GM18951 (cell line): ENCODE results near the gene EXOC4.
"Not testable (repeated sequence)": the region's sequence is repeated elsewhere in the genome, so short reads cannot be mapped to it uniquely, and the experiment has no call there.

ENCODE experiments used
- POLR2A ChIP-seq: IDR thresholded peaks from 4 replicates; pipeline ENCODE4 v1.6.1; 2011; ENCODE audit warnings: mild to moderate bottlenecking; ENCODE audit not compliant: insufficient read length, insufficient read depth; ENCODE audit errors: extremely low read depth
- in situ Hi-C: fragments of 300-500 bp; cut with MboI; formaldehyde crosslinking; loops from one replicate; pipeline ENCODE4 v1.12.0; 2022; ENCODE audit warnings: low sequenced_read_pairs, mixed read lengths, inconsistent platforms; ENCODE audit not compliant: unreplicated experiment

The EXOC4 gene

GRCh38 chr7:133861876-133862275 lies 609.0 kb downstream of the EXOC4 start:
- no peak for TF ChIP-seq POLR2A
- in situ Hi-C loops: no loop called here

- in situ Hi-C loops: no loop called here
- TF ChIP-seq POLR2A: no peak
Observed at GRCh38 chr7:133863362-133864061, 610.6 kb downstream of the EXOC4 start.

GRCh38 chr7:133869556-133869955 lies 616.7 kb downstream of the EXOC4 start:
- in situ Hi-C loops: no loop called here
- TF ChIP-seq POLR2A: no peak

GRCh38 chr7:133871757-133872156 lies 618.9 kb downstream of the EXOC4 start:
- TF ChIP-seq POLR2A: no peak
- in situ Hi-C loops: no loop called here

- TF ChIP-seq POLR2A: no peak
- in situ Hi-C loops: no loop called here
Observed at GRCh38 chr7:133873187-133873586, 620.3 kb downstream of the EXOC4 start.

DNA sequence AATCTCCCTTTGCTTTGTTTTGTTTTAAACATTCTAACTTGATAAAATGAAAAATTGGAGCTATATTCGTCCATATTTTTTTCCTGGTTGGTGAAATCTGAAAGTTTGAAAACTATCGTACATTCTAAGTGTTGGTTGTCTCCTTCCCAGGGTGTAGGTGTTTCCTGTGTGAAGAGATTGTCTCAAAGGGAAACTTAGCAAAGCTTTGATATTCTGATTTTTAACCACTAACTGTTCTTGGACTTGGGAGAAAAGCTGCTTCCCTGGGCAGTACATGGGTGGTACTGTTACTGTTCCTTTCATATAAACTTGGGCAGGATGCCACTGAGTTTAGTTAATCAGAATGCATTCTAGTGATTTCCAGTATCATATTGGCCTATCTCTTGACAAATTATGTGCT lies 620.8 kb downstream of the EXOC4 start:
- no peak for TF ChIP-seq POLR2A
- in situ Hi-C loops: no loop called here

DNA sequence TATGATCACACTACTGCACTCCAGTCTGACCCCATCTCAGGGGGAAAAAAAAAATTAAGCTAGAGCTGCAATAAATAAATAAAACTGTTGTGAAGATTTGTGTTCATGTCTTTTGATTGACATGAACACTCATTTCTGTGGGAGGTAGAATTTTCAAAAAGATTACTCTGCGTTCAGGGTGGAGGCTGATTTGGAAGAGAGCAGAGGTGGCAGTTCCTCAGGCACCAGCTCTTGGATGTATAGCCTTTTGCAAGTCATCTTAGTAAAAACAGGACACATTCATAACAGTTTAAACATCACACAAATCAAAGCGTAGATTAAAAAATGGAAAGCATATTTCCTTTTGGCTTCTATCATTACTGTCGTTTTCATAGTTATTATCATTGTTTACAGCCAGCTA lies 630.7 kb downstream of the EXOC4 start:
- in situ Hi-C loops: no loop called here
- TF ChIP-seq POLR2A: no peak

DNA sequence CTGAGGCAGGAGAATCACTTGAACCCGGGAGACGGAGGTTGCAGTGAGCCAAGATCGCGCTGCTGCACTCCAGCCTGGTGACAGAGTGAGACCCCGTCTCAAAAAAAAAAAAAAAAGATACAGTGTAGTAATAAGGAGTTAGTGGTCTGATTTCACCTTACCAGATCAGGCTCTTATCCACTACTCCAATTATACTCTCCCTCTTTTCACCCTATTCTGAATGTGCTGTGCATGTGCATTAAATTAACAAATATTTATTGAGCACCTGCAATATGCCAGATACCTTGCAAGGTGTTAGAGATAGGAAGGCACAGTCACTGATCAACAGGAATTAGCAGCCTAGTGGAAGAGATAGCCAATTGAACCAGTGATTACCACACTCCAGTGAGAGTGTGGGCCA lies 632.3 kb downstream of the EXOC4 start:
- in situ Hi-C loops: no loop called here

GRCh38 chr7:133886086-133886485 lies 633.2 kb downstream of the EXOC4 start:
- in situ Hi-C loops: no loop called here
- TF ChIP-seq POLR2A: no peak

More for the DNA sequence above, 632.3 kb downstream of the EXOC4 start:
- TF ChIP-seq POLR2A: no peak

DNA sequence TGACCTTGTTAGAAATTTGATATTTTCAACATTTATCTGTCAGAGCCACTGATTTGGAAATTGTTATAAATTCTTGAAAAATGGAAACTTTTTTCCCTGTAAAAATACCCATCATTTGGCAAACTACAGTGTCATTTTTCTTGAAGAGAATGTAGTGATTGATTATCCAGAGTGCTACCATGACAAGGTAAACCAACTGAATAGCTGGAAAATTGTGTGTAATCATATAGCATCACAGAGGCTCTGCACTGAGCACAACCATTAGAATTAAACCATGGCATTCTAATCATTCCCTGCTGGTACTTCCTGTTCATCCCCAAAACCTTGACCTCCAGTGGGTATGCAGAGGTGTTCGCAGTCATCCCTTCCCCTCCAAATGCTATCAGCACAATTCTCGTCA lies 633.9 kb downstream of the EXOC4 start:
- in situ Hi-C loops: no loop called here
- no peak for TF ChIP-seq POLR2A

DNA sequence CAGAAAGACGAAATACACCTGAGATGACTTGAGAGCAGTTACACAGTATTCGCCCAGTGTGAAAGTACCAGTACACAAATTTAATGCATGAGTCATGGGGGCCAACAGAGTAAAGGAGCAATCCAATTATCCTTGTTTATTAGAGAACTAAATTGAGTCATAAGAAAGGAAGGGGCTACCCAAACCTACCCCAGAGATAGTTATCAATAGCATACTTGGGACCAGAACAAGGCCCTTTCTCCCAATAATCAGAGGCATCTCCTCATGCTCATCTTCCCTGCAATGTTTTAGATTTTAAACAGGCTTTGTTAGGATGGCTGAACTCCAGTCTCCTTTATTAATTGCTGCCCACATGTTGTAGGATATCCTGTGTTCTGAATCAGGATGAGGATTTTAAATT lies 634.6 kb downstream of the EXOC4 start:
- no peak for TF ChIP-seq POLR2A
- in situ Hi-C loops: no loop called here

GRCh38 chr7:133888061-133888930 lies 635.4 kb downstream of the EXOC4 start:
- in situ Hi-C loops: no loop called here
- no peak for TF ChIP-seq POLR2A

DNA sequence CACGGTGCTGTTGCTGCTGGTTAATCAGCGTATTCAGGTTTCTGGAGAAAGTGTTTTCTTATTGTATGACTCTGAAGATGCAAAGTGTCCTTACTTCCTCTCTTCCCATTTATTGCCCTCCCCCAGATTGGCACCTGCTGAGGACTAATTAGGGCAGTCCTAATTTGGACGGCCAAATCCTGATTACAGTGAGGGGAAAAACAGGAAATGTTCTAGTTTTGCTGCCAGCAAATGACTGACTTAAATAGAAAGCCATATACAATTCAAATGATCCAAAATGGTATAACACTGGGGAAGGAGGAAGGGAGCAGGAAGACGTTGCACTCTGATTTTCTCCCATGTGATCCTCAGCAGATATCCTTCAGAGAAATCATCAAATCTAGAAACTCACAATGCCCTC lies 651.9 kb downstream of the EXOC4 start:
- in situ Hi-C loops: no loop called here

GRCh38 chr7:133906553-133906952 lies 653.7 kb downstream of the EXOC4 start:
- in situ Hi-C loops: not testable (repeated sequence)

More for the DNA sequence above, 651.9 kb downstream of the EXOC4 start:
- TF ChIP-seq POLR2A: no peak
